Caco-2 (cell line): ENCODE results near the gene ATAD2B. TPM values are rescaled to one million over a fixed set of nuclear protein-coding genes. Genes with fewer than 3 reads are reported as not detected.

Experiments
- BruUV-seq: library from RNA; stranded (reverse); fragments of 400-500 nt; replicated peaks from 2 replicates; lab custom pipeline; 2021; lab: Mats Ljungman, UMichigan
- CTCF ChIA-PET: fragments of 300-600 bp; sonication (Branson Sonifier 250); formaldehyde crosslinking; loops from one replicate; lab custom pipeline; 2022; ENCODE audit warnings: antibody characterized with exemption; lab: Charles Lee
- POLR2A ChIA-PET: fragments of 300-600 bp; sonication (Branson Sonifier 250); formaldehyde crosslinking; loops from one replicate; lab custom pipeline; 2022; ENCODE audit warnings: antibody characterized with exemption; lab: Charles Lee
- DNase-seq, 2 experiments: peaks; one replicate each; pipeline versions ENCODE4 v3.0.0 to v3.0.0-alpha.2; 2020 to 2022
- H3K27me3 ChIP-seq: replicated peaks from 2 replicates; pipeline ENCODE4 v1.6.0; 2011; ENCODE audit warnings: low read length; ENCODE audit not compliant: control insufficient read depth, insufficient read depth
- H3K36me3 ChIP-seq: 2 replicates; pipeline ENCODE4 v1.5.1; 2011; ENCODE audit warnings: low read length; ENCODE audit not compliant: control insufficient read depth, insufficient read depth
- H3K4me1 ChIP-seq: fragments of 250-450 bp; sonication (Bioruptor Pico); 2 replicates; pipeline ENCODE4 v1.5.1; 2020; ENCODE audit warnings: mild to moderate bottlenecking
- H3K4me3 ChIP-seq: 2 replicates; pipeline ENCODE4 v1.5.1; 2011; ENCODE audit warnings: low read depth, mild to moderate bottlenecking, control low read depth, low read length
- H3K9me3 ChIP-seq: fragments of 250-450 bp; sonication (Bioruptor Pico); 2 replicates; pipeline ENCODE4 v1.5.1; 2020; ENCODE audit warnings: mild to moderate bottlenecking, moderate library complexity
- H3K27ac Mint-ChIP-seq: one replicate; pipeline ENCODE4 v1.8.0; 2022; ENCODE audit warnings: mixed read lengths; ENCODE audit not compliant: unreplicated experiment
- H3K27me3 Mint-ChIP-seq: one replicate; pipeline ENCODE4 v1.8.0; 2022; ENCODE audit warnings: mixed read lengths; ENCODE audit not compliant: insufficient read depth, unreplicated experiment
- H3K36me3 Mint-ChIP-seq: one replicate; pipeline ENCODE4 v1.8.0; 2022; ENCODE audit warnings: mild to moderate bottlenecking, mixed read lengths; ENCODE audit not compliant: insufficient read depth, unreplicated experiment
- H3K4me1 Mint-ChIP-seq: one replicate; pipeline ENCODE4 v1.8.0; 2022; ENCODE audit warnings: low read depth, mixed read lengths; ENCODE audit not compliant: unreplicated experiment
- H3K4me3 Mint-ChIP-seq: one replicate; pipeline ENCODE4 v1.8.0; 2022; ENCODE audit warnings: mild to moderate bottlenecking, moderate library complexity, mixed read lengths; ENCODE audit not compliant: unreplicated experiment
- H3K9me3 Mint-ChIP-seq: one replicate; pipeline ENCODE4 v1.8.0; 2022; ENCODE audit warnings: mixed read lengths; ENCODE audit not compliant: unreplicated experiment
- CTCF ChIP-seq, 2 experiments: fragments of 200-600 bp in 1 of 2; IDR thresholded peaks; 1 replicate in 1 of 2; 2 replicates in 1 of 2; pipeline versions ENCODE4 v1.5.1 to v1.8.0; 2011 to 2022; ENCODE audit warnings: antibody characterized with exemption in 1 of 2, control low read depth in 1 of 2, inconsistent platforms in 1 of 2, low read depth in 1 of 2, low read length in 1 of 2, mild to moderate bottlenecking in 1 of 2, moderate library complexity in 1 of 2; ENCODE audit not compliant: insufficient read depth in 1 of 2, severe bottlenecking in 1 of 2, unreplicated experiment in 1 of 2
- intact Hi-C: fragments of 100-400 bp; cut with micrococcal nuclease; formaldehyde crosslinking; loops from one replicate; pipeline ENCODE4 v1.10.0; 2022; ENCODE audit not compliant: unreplicated experiment
- total RNA-seq: library from RNA; stranded (reverse); gene quantifications from 2 replicates; pipeline ENCODE4 v1.2.3, GENCODE V29; 2022

ATAD2B gene
- total RNA-seq, 1 experiment from 2014 or later: 32.1 TPM

DNA sequence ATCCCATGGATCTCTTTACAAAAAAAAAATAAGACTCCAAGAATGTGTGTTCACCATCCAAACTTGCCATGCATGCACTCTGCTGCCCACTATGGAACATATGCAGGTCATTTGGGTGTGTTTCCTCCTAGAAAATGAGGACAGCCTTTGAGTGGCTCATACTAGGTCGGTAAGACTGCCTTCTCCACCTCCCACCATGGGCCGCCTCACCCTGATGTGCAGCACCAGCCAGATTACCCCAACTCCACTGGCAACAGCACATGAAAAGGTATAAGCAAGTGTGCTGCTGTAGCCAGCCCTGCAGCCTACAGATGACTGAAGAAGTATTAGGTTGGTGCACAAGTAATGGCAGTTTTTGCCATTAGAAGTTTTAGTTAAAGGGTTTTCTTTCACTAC, 214.2 kb downstream of the ATAD2B start:
- Histone ChIP-seq H3K4me3 (no peak overlapping the region), H3K36me3 (no peaks in the 10 kb centered on the region), H3K4me1 (no peaks in the 10 kb centered on the region), H3K27me3 (no peaks in the 10 kb centered on the region), H3K9me3 (no peaks in the 10 kb centered on the region)
- Mint-ChIP-seq H3K4me3 (no peak overlapping the region), H3K27ac (no peak overlapping the region), H3K9me3 (no peaks in the 10 kb centered on the region), H3K4me1 (no peaks in the 10 kb centered on the region), H3K27me3 (no peaks in the 10 kb centered on the region), H3K36me3 (no peaks in the 10 kb centered on the region)
- no TSS peak for BruUV-seq
- POLR2A ChIA-PET: no interaction called here
- CTCF ChIA-PET: no interaction called here
- no peak for TF ChIP-seq CTCF (IDR thresholded peaks at IDR 0.05; ENCODE audit: insufficient read depth in 1 of 2, low read depth in 1 of 2, low read length in 1 of 2, severe bottlenecking in 1 of 2, unreplicated experiment in 1 of 2)
- no peak for DNase-seq
- intact Hi-C loops: no loop called here

DNA sequence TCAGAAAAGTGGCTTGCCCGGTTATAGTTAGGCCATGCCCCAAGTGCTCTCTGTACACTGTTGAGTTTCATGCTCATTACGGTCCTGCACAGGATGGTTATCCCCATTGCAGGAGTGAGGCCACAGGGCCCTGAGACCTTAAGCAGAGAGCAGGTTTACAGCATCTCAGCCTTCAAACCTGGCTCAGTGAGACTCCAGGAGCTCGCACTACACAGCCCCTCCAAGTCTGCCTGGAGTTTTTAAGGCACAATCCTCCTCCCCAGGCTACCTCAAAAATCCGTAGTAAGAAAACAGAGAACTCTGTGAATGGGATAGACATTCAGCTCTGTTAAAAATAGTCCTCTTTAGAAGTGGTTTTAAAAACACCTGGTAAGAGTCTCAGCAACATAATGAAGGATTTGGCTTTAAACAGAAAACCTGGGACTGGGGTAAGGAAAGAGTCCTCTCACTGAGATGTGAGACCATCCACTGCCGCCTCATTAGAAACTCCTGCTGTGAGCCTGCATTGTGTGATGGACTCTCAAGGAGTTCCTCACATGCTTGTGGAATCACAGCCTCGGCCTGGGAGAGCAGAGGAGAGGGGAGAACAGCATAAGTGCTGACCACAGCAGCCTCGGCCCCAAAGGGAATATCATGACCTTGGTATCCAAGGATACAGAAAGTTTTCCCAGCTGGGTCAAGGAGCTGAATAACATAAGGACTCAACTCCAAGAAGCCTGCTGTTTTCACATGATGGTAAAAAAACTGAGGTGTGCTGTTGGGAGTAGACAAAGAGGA, 214.8 kb downstream of the ATAD2B start:
- H3K9me3 ChIP-seq: no peaks in the 10 kb centered on the region
- DNase-seq: no peak
- POLR2A ChIA-PET: no interaction called here
- intact Hi-C loops: no loop called here
- no peak overlapping the region for H3K27ac Mint-ChIP-seq
- peaks cover 3% of the 10 kb centered on the region for H3K36me3 Mint-ChIP-seq
- CTCF ChIA-PET: no interaction called here
- no peaks in the 10 kb centered on the region for H3K27me3 ChIP-seq
- H3K27me3 Mint-ChIP-seq: no peaks in the 10 kb centered on the region
- H3K4me3 ChIP-seq: no peak overlapping the region
- no peaks in the 10 kb centered on the region for H3K4me1 Mint-ChIP-seq
- no peak for TF ChIP-seq CTCF (IDR thresholded peaks at IDR 0.05; ENCODE audit: insufficient read depth in 1 of 2, low read depth in 1 of 2, low read length in 1 of 2, severe bottlenecking in 1 of 2, unreplicated experiment in 1 of 2)
- no TSS peak for BruUV-seq
- H3K9me3 Mint-ChIP-seq: no peaks in the 10 kb centered on the region
- H3K36me3 ChIP-seq: no peaks in the 10 kb centered on the region
- H3K4me1 ChIP-seq: no peaks in the 10 kb centered on the region
- no peak overlapping the region for H3K4me3 Mint-ChIP-seq

- ChIA-PET CTCF (interaction anchor here (0.6 kb wide), 1 partner anchor 24 kb away, joined by 5 read pairs; no protein-coding TSS in a partner anchor), POLR2A (no interaction called here)
- no peak for DNase-seq
- H3K9me3 Mint-ChIP-seq: no peaks in the 10 kb centered on the region
- H3K4me1 Mint-ChIP-seq: no peaks in the 10 kb centered on the region
- no peaks in the 10 kb centered on the region for H3K27me3 Mint-ChIP-seq
- no peaks in the 10 kb centered on the region for H3K4me1 ChIP-seq
- H3K27me3 ChIP-seq: no peaks in the 10 kb centered on the region
- no TSS peak for BruUV-seq
- H3K4me3 ChIP-seq: no peak overlapping the region
- no peaks in the 10 kb centered on the region for H3K9me3 ChIP-seq
- no peaks in the 10 kb centered on the region for H3K36me3 ChIP-seq
- peaks cover 8% of the 10 kb centered on the region for H3K36me3 Mint-ChIP-seq
- intact Hi-C loops: no loop called here
- no peak overlapping the region for H3K27ac Mint-ChIP-seq
- no peak overlapping the region for H3K4me3 Mint-ChIP-seq
- no peak for TF ChIP-seq CTCF (IDR thresholded peaks at IDR 0.05; ENCODE audit: insufficient read depth in 1 of 2, low read depth in 1 of 2, low read length in 1 of 2, severe bottlenecking in 1 of 2, unreplicated experiment in 1 of 2)
These were observed 217.6 kb downstream of the ATAD2B start for GRCh38 chr2:23709311-23709710.
